Suprapubic skin (tissue), 4 donors: Measurements from ENCODE around the gene BTF3. TPM values are rescaled to one million over a fixed set of nuclear protein-coding genes. Genes with fewer than 3 reads are reported as not detected.
"Not testable (repeated sequence)": the region's sequence is repeated elsewhere in the genome, so short reads cannot be mapped to it uniquely, and the experiment has no call there.

ENCODE experiments used
- DNase-seq, 2 donors: peaks; one replicate each; pipeline ENCODE4 v3.0.0-alpha.2; 2019; ENCODE audit warnings: low spot score in 2 of 2
- H3K27ac ChIP-seq: fragments of 200-600 bp; sonication (generic); one replicate; pipeline ENCODE4 v1.5.1; 2019
- H3K27me3 ChIP-seq: fragments of 200-600 bp; sonication (generic); one replicate; pipeline ENCODE4 v1.5.1; 2019
- H3K36me3 ChIP-seq: fragments of 200-600 bp; sonication (generic); one replicate; pipeline ENCODE4 v1.5.1; 2019
- H3K4me1 ChIP-seq: fragments of 200-600 bp; sonication (generic); one replicate; pipeline ENCODE4 v1.5.1; 2019
- H3K4me3 ChIP-seq: fragments of 200-600 bp; sonication (generic); one replicate; pipeline ENCODE4 v1.5.1; 2019; ENCODE audit warnings: mild to moderate bottlenecking
- H3K9me3 ChIP-seq: fragments of 200-600 bp; sonication (generic); one replicate; pipeline ENCODE4 v1.5.1; 2019
- EP300 ChIP-seq: sonication (generic); formaldehyde crosslinking; IDR thresholded peaks from one replicate; pipeline ENCODE4 v1.6.1; 2017; ENCODE audit warnings: antibody characterized with exemption
- POLR2A ChIP-seq, 2 donors: fragments of 450-650 bp; IDR thresholded peaks; one replicate each; pipeline ENCODE4 v1.6.1; 2017; ENCODE audit warnings: antibody characterized with exemption in 2 of 2, mild to moderate bottlenecking in 2 of 2, moderate library complexity in 2 of 2
- POLR2AphosphoS5 ChIP-seq, 3 donors: sonication (generic); formaldehyde crosslinking; IDR thresholded peaks; one replicate each; pipeline ENCODE4 v1.6.1; 2017; ENCODE audit warnings: antibody characterized with exemption in 3 of 3
- WGBS: methylation state at CpG from one replicate; pipeline ENCODE4 v1.1.5; 2018; 5-methylcytosine and 5-hydroxymethylcytosine counted together
- total RNA-seq, 4 donors: library from RNA; depleted of rRNA; stranded (reverse); fragments of >200 nt; gene quantifications; one replicate each; pipeline ENCODE4 v1.1.0, GENCODE V29; 2016
- TF ChIP-seq, protein P1 (sequence below), 2 donors: fragments of 200-600 bp in 1 of 2; fragments of 450-650 bp in 1 of 2; sonication (generic) in 1 of 2; IDR thresholded peaks; one replicate each; pipeline ENCODE4 v1.5.1; 2016 to 2019; ENCODE audit warnings: antibody characterized with exemption in 2 of 2, mild to moderate bottlenecking in 1 of 2, moderate library complexity in 1 of 2

Gene BTF3
- total RNA-seq, 4 donors from 2014 or later: 473 to 851 (median 620) TPM

GRCh38 chr5:73460133-73460532 is 38.1 kb upstream of the BTF3 start:
- WGBS: 78% methylated on average over 1 of the region's 1 CpG
- Histone ChIP-seq H3K36me3 (no peaks in the 10 kb centered on the region), H3K4me3 (no peak overlapping the region), H3K27me3 (peaks cover 19% of the 10 kb centered on the region), H3K4me1 (no peaks in the 10 kb centered on the region), H3K9me3 (no peaks in the 10 kb centered on the region), H3K27ac (no peak overlapping the region)
- TF ChIP-seq, protein P1, sequence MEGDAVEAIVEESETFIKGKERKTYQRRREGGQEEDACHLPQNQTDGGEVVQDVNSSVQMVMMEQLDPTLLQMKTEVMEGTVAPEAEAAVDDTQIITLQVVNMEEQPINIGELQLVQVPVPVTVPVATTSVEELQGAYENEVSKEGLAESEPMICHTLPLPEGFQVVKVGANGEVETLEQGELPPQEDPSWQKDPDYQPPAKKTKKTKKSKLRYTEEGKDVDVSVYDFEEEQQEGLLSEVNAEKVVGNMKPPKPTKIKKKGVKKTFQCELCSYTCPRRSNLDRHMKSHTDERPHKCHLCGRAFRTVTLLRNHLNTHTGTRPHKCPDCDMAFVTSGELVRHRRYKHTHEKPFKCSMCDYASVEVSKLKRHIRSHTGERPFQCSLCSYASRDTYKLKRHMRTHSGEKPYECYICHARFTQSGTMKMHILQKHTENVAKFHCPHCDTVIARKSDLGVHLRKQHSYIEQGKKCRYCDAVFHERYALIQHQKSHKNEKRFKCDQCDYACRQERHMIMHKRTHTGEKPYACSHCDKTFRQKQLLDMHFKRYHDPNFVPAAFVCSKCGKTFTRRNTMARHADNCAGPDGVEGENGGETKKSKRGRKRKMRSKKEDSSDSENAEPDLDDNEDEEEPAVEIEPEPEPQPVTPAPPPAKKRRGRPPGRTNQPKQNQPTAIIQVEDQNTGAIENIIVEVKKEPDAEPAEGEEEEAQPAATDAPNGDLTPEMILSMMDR (IDR thresholded peaks at IDR 0.05): no peak
- no peak for TF ChIP-seq EP300
- TF ChIP-seq POLR2AphosphoS5 (IDR thresholded peaks at IDR 0.05): no peak
- no peak for TF ChIP-seq POLR2A (IDR thresholded peaks at IDR 0.05)
- DNase-seq: no peak

- no peaks in the 10 kb centered on the region for H3K4me1 ChIP-seq
- no peak overlapping the region for H3K4me3 ChIP-seq
- TF ChIP-seq POLR2AphosphoS5 (IDR thresholded peaks at IDR 0.05) (no peak), EP300 (no peak), POLR2A (IDR thresholded peaks at IDR 0.05) (no peak)
- TF ChIP-seq, protein P1 (IDR thresholded peaks at IDR 0.05): no peak
- 43% methylated on average over 7 of the region's 7 CpGs for WGBS
- H3K27me3 ChIP-seq: no peaks in the 10 kb centered on the region
- no peak for DNase-seq
- no peak overlapping the region for H3K27ac ChIP-seq
- H3K36me3 ChIP-seq: no peaks in the 10 kb centered on the region
- no peaks in the 10 kb centered on the region for H3K9me3 ChIP-seq
These were observed 34.1 kb upstream of the BTF3 start for GRCh38 chr5:73464016-73464745.

DNA sequence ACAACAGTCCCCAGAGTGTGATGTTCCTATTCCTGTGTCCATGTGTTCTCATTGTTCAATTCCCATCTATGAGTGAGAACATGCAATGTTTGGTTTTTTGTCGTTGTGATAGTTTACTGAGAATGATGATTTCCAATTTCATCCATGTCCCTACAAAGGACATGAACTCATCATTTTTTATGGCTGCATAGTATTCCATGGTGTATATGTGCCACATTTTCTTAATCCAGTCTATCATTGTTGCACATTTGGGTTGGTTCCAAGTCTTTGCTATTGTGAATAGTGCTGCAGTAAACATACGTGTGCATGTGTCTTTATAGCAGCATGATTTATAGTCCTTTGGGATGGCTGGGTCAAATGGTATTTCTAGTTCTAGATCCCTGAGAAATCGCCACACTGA is 29.6 kb upstream of the BTF3 start:
- not testable (repeated sequence) for H3K4me3 ChIP-seq
- 80% methylated on average over 3 of the region's 3 CpGs for WGBS

DNA sequence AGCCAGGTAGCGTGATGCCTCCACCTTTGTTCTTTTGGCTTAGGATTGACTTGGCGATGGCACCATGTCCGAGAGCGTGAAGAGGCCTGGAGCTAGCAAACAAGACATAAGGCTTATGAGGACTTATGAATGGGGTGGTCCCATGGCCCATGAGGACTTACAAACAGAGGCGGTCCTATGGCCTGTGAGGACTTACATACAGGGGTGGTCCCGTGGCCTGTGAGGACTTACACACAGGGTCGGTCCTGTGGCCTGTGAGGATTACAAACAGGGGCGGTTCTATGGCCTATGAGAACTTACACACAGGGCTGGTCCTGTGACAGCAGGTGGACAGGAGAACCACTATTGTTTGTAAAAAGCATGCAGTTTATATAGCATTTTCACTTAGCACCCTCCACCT is 28.4 kb upstream of the BTF3 start:
- 96% methylated on average over 8 of the region's 8 CpGs for WGBS
- Histone ChIP-seq H3K27ac (no peak overlapping the region), H3K36me3 (no peaks in the 10 kb centered on the region), H3K27me3 (no peaks in the 10 kb centered on the region), H3K4me1 (no peaks in the 10 kb centered on the region), H3K4me3 (no peak overlapping the region), H3K9me3 (no peaks in the 10 kb centered on the region)
- DNase-seq: no peak
- no peak for TF ChIP-seq EP300
- TF ChIP-seq POLR2AphosphoS5 (IDR thresholded peaks at IDR 0.05): no peak
- TF ChIP-seq, protein P1 (IDR thresholded peaks at IDR 0.05): no peak
- no peak for TF ChIP-seq POLR2A (IDR thresholded peaks at IDR 0.05)

More for the DNA sequence above, 29.6 kb upstream of the BTF3 start:
- H3K4me1 ChIP-seq, H3K27ac ChIP-seq, H3K27me3 ChIP-seq, H3K9me3 ChIP-seq, DNase-seq, H3K36me3 ChIP-seq: not testable (repeated sequence)

DNA sequence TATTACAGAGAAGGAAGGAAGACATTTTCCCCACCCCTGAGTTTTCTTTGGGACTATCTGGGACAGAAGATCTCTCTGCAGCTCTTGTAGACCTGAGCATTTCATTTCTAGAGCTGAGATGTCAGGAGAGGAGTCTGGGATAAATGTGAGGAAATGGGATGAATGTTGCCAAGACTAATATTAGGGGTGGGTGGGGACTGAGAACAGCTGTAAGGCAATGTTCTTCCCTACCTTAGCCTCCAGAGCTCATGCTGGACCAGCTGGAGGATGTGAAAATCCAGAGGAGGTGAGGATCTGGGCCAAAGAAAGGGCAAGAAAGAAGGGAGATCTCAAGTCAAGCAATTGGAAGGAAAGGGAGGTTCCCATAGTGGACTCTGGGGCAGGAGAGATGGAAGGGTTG is 26.6 kb upstream of the BTF3 start:
- Histone ChIP-seq H3K27ac (no peak overlapping the region), H3K4me3 (no peak overlapping the region), H3K27me3 (no peaks in the 10 kb centered on the region), H3K36me3 (no peaks in the 10 kb centered on the region), H3K9me3 (no peaks in the 10 kb centered on the region), H3K4me1 (no peaks in the 10 kb centered on the region)
- TF ChIP-seq POLR2AphosphoS5 (IDR thresholded peaks at IDR 0.05) (no peak), EP300 (no peak), POLR2A (IDR thresholded peaks at IDR 0.05) (no peak)
- TF ChIP-seq, protein P1 (IDR thresholded peaks at IDR 0.05): no peak
- DNase-seq: no peak

DNA sequence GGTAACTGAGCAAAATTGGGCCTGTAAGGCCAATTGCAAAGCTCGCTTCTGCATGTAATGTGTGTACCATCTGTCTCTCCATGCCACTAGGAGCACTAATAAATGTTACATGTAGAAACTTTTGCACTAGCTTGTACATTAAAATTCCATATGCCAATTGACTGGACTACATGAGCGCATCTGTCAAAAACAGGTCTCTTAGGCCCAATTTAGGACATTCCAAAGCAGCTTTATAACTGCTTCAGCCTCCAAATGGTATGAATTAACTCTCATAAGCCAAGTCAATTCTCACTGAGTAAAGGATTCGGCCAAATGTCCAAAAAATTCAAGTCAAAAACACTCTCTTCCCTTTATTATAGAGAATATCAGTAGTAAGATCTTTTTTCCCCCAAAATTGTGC is 26.1 kb upstream of the BTF3 start:
- H3K4me3 ChIP-seq: no peak overlapping the region
- TF ChIP-seq POLR2AphosphoS5 (IDR thresholded peaks at IDR 0.05): no peak
- no peak for TF ChIP-seq EP300
- TF ChIP-seq, protein P1 (IDR thresholded peaks at IDR 0.05): no peak
- no peak for TF ChIP-seq POLR2A (IDR thresholded peaks at IDR 0.05)
- no peaks in the 10 kb centered on the region for H3K9me3 ChIP-seq
- WGBS: 56% methylated on average over 3 of the region's 3 CpGs
- H3K27me3 ChIP-seq: no peaks in the 10 kb centered on the region
- H3K4me1 ChIP-seq: no peaks in the 10 kb centered on the region
- no peak for DNase-seq
- H3K27ac ChIP-seq: no peak overlapping the region
- H3K36me3 ChIP-seq: no peaks in the 10 kb centered on the region
